Ascending aorta (tissue), 2 donors: ENCODE data around the gene TMEM222. TPM values are rescaled to one million over a fixed set of nuclear protein-coding genes. Genes with fewer than 3 reads are reported as not detected.

Experiments used
- DNase-seq, 2 donors: peaks; one replicate each; pipeline ENCODE4 v3.0.0-alpha.2; 2019; ENCODE audit warnings: low spot score in 2 of 2
- H3K27ac ChIP-seq, 2 donors: fragments of 200-600 bp; sonication (generic); one replicate each; pipeline ENCODE4 v1.5.1; 2016 to 2017; ENCODE audit warnings: mild to moderate bottlenecking in 1 of 2
- H3K27me3 ChIP-seq: fragments of 200-600 bp; sonication (generic); one replicate; pipeline ENCODE4 v1.5.1; 2017
- H3K36me3 ChIP-seq, 2 donors: fragments of 200-600 bp; sonication (generic); one replicate each; pipeline ENCODE4 v1.5.1; 2016
- H3K4me1 ChIP-seq, 2 donors: fragments of 200-600 bp; sonication (generic); one replicate each; pipeline ENCODE4 v1.5.1; 2016 to 2017; ENCODE audit warnings: mild to moderate bottlenecking in 1 of 2
- H3K4me3 ChIP-seq, 2 donors: fragments of 200-600 bp; sonication (generic); one replicate each; pipeline ENCODE4 v1.5.1; 2016 to 2017; ENCODE audit warnings: mild to moderate bottlenecking in 1 of 2
- H3K9me3 ChIP-seq, 2 donors: fragments of 200-600 bp; sonication (generic); one replicate each; pipeline ENCODE4 v1.5.1; 2016
- CTCF ChIP-seq, 3 experiments: fragments of 200-600 bp in 2 of 3; fragments of 450-650 bp in 1 of 3; sonication (generic) in 2 of 3; IDR thresholded peaks; one replicate each; pipeline ENCODE4 v1.5.1; 2016 to 2019; ENCODE audit warnings: antibody characterized with exemption in 3 of 3, mild to moderate bottlenecking in 1 of 3, moderate library complexity in 1 of 3
- intact Hi-C: fragments of 100-400 bp; cut with DNase I; formaldehyde crosslinking; loops from one replicate; pipeline ENCODE4 v1.15.1; 2023
- total RNA-seq: library from RNA; depleted of rRNA; stranded (reverse); fragments of >200 nt; gene quantifications from one replicate; pipeline ENCODE4 v1.1.0, GENCODE V29; 2016

The TMEM222 gene
- total RNA-seq, 1 donor from 2014 or later = 28.6 TPM

GRCh38 chr1:27353166-27353565, 31.2 kb downstream of the TMEM222 start:
- TF ChIP-seq CTCF (IDR thresholded peaks at IDR 0.05) = no peak
- no peak overlapping the region for H3K4me3 ChIP-seq
- intact Hi-C loops = loop anchor here (10.0 kb wide), 1 partner anchor 118 kb away; the partner anchor contains the start of gene WDTC1
- no peak overlapping the region for H3K27ac ChIP-seq
- peaks cover 9 to 23% of the 10 kb centered on the region in 2 donors for H3K4me1 ChIP-seq
- H3K36me3 ChIP-seq = peaks cover 50% of the 10 kb centered on the region in 2 donors
- DNase-seq = no peak
- no peaks in the 10 kb centered on the region for H3K9me3 ChIP-seq
- H3K27me3 ChIP-seq = peaks cover 5% of the 10 kb centered on the region

DNA sequence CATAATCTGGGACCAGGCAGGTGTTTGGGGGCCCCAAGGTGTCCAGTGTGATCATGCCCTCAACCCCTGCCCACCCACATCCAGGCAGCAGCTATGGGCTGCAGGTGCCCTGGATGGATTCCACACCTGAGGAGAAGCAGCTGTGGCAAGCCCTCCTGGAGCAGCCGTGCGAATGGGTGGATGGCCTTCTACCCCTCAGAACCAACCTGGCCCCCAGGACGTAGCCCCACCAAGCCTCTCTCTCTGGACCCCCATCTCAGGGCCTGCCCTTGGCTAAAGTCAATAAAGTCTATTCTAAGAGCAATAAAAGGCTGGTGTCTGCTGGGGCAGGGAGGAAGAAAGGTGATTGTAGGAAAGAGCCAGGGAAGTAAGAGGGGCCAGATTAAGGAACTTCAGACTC, 31.7 kb downstream of the TMEM222 start:
- intact Hi-C loops = loop anchor here (10.0 kb wide), 1 partner anchor 119 kb away; the partner anchor contains the start of gene WDTC1
- no peak for DNase-seq
- H3K36me3 ChIP-seq = peaks cover 55% of the 10 kb centered on the region in 2 donors

DNA sequence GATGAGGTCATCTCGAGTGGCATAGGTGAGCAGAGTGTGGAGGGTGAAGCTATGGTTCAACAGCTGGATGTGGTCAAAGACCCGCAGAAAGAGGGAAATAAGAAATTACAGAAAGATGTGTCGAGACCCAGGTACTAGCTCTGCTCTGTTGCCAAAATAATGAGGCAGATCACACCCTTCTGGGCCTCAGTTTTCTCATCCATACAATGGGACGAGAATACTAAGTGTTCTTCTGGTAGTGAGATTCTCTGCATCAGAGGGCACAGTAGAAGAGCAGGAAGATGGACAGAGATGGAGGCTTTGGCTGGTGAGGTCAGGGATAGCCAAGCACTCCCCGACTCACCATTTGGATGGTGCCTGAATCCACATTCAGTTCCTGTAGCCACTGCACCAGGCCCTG, 33.7 kb downstream of the TMEM222 start:
- H3K27me3 ChIP-seq = no peaks in the 10 kb centered on the region
- peaks cover 75% of the 10 kb centered on the region in 2 donors for H3K36me3 ChIP-seq
- no peaks in the 10 kb centered on the region for H3K9me3 ChIP-seq
- peaks cover 0 to 7% of the 10 kb centered on the region in 2 donors for H3K4me1 ChIP-seq
- TF ChIP-seq CTCF (IDR thresholded peaks at IDR 0.05) = no peak
- H3K4me3 ChIP-seq = no peak overlapping the region
- intact Hi-C loops = loop anchor here (10.0 kb wide), 1 partner anchor 121 kb away; the partner anchor contains the start of gene WDTC1
- DNase-seq = no peak
- no peak overlapping the region for H3K27ac ChIP-seq

More for the DNA sequence above, 31.7 kb downstream of the TMEM222 start:
- no peak for TF ChIP-seq CTCF (IDR thresholded peaks at IDR 0.05)
- peaks cover 9 to 23% of the 10 kb centered on the region in 2 donors for H3K4me1 ChIP-seq
- no peak overlapping the region for H3K4me3 ChIP-seq
- no peak overlapping the region for H3K27ac ChIP-seq
- H3K9me3 ChIP-seq = no peaks in the 10 kb centered on the region
- H3K27me3 ChIP-seq = peaks cover 5% of the 10 kb centered on the region

- no peak for DNase-seq
- no peak for TF ChIP-seq CTCF (IDR thresholded peaks at IDR 0.05)
- Histone ChIP-seq H3K4me3 (no peak overlapping the region), H3K27ac (no peak overlapping the region), H3K4me1 (peaks cover 0 to 1% of the 10 kb centered on the region in 2 donors), H3K36me3 (peaks cover 81% of the 10 kb centered on the region in 2 donors), H3K9me3 (no peaks in the 10 kb centered on the region), H3K27me3 (no peaks in the 10 kb centered on the region)
- intact Hi-C loops = loop anchor here (10.0 kb wide), 1 partner anchor 121 kb away; the partner anchor contains the start of gene WDTC1
Observed at GRCh38 chr1:27356277-27356618, 34.3 kb downstream of the TMEM222 start.

GRCh38 chr1:27356619-27357280, 34.8 kb downstream of the TMEM222 start:
- Histone ChIP-seq H3K27me3 (no peaks in the 10 kb centered on the region), H3K36me3 (peaks cover 86% of the 10 kb centered on the region in 2 donors), H3K27ac (peak overlapping the region in 1 of 2 donors; percentile 12), H3K9me3 (no peaks in the 10 kb centered on the region), H3K4me3 (no peak overlapping the region), H3K4me1 (no peaks in the 10 kb centered on the region)
- intact Hi-C loops = loop anchor here (1.0 to 10.0 kb wide), 2 partner anchors 39 to 122 kb away; partner anchors contain the start of gene WDTC1
- DNase-seq = no peak
- TF ChIP-seq CTCF (IDR thresholded peaks at IDR 0.05) = no peak
